Activated T-cell treated with anti-CD3 and anti-CD28 coated beads, Interleukin-2, amount 50 U/mL, for 4 hours (primary cell): ENCODE measurements around the gene CPT2. TPM values are rescaled to one million over a fixed set of nuclear protein-coding genes. Genes with fewer than 3 reads are reported as not detected.

ENCODE experiments used
- ATAC-seq, 2 donors: fragments of 200-7000 bp; cut with Tn5 transposase; one replicate each; pipeline ENCODE4 v1.10.0; 2021
- DNase-seq: peaks from one replicate; pipeline ENCODE4 v3.0.0-alpha.2; 2020
- H3K27me3 Mint-ChIP-seq: one replicate; pipeline ENCODE4 v1.8.0; 2021; ENCODE audit warnings: low read depth, mixed read lengths
- H3K36me3 Mint-ChIP-seq: one replicate; pipeline ENCODE4 v1.8.0; 2022; ENCODE audit warnings: mixed read lengths; ENCODE audit not compliant: insufficient read depth
- H3K4me1 Mint-ChIP-seq: one replicate; pipeline ENCODE4 v1.8.0; 2021; ENCODE audit warnings: low read depth, mixed read lengths
- H3K4me3 Mint-ChIP-seq: one replicate; pipeline ENCODE4 v1.8.0; 2021; ENCODE audit warnings: mild to moderate bottlenecking, moderate library complexity, mixed read lengths
- H3K9me3 Mint-ChIP-seq: one replicate; pipeline ENCODE4 v1.8.0; 2021; ENCODE audit warnings: mixed read lengths
- total RNA-seq, 3 donors: library from RNA; stranded (reverse); gene quantifications; one replicate each; pipeline ENCODE4 v1.2.1, GENCODE V29; 2021

CPT2 gene
- total RNA-seq, 3 donors from 2014 or later: 7.5 to 15.4 (median 15.1) TPM

GRCh38 chr1:53256511-53257453 lies 60.2 kb downstream of the CPT2 start:
- ATAC-seq: no peak
- Mint-ChIP-seq H3K27me3 (no peaks in the 10 kb centered on the region), H3K9me3 (no peaks in the 10 kb centered on the region), H3K4me1 (no peaks in the 10 kb centered on the region), H3K4me3 (no peak overlapping the region), H3K36me3 (peaks cover 47% of the 10 kb centered on the region)
- no peak for DNase-seq

DNA sequence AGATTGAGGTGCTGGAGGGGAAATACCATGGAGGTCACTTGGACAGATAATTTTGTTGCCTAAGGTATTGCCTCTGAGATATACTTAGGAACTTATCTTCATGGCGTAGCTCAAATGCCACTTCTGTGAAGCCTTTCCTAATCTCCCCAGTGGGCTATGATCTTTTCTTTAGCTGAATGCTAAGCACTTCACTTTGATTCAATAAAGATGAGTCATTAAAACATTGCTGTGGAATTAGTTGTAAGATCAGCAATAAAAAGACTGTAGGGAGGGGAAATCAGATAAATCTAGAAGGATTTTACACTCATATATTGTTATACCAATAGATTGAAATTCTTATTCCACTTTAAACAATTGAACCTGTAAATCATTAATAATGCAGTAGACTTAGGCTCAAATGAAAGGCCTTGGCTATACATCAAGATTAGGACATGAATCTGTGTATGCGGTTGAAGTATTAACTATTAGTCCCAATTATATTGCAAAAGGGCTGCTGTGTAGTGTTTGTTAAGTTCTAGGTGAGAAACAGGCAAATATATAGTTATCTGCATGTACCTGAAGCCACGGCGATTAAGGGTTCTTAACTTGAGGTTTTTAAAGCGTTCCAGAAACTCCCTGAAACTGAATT lies 60.9 kb downstream of the CPT2 start:
- Mint-ChIP-seq H3K9me3 (no peaks in the 10 kb centered on the region), H3K27me3 (no peaks in the 10 kb centered on the region), H3K36me3 (peaks cover 45% of the 10 kb centered on the region), H3K4me1 (no peaks in the 10 kb centered on the region), H3K4me3 (no peak overlapping the region)
- ATAC-seq (no peak), DNase-seq (no peak)

- Mint-ChIP-seq H3K36me3 (peaks cover 48% of the 10 kb centered on the region), H3K4me3 (no peak overlapping the region), H3K4me1 (no peaks in the 10 kb centered on the region), H3K9me3 (no peaks in the 10 kb centered on the region), H3K27me3 (no peaks in the 10 kb centered on the region)
- ATAC-seq (no peak), DNase-seq (no peak)
Measured at GRCh38 chr1:53258216-53258615, 61.6 kb downstream of the CPT2 start.

- ATAC-seq (no peak), DNase-seq (no peak)
- H3K36me3 Mint-ChIP-seq: peaks cover 57% of the 10 kb centered on the region
- no peaks in the 10 kb centered on the region for H3K4me1 Mint-ChIP-seq
- H3K27me3 Mint-ChIP-seq: no peaks in the 10 kb centered on the region
- no peaks in the 10 kb centered on the region for H3K9me3 Mint-ChIP-seq
- H3K4me3 Mint-ChIP-seq: no peak overlapping the region
Measured at GRCh38 chr1:53259932-53260331, 63.3 kb downstream of the CPT2 start.

GRCh38 chr1:53260631-53261247 lies 64.1 kb downstream of the CPT2 start:
- ATAC-seq: no peak
- H3K36me3 Mint-ChIP-seq: peaks cover 59% of the 10 kb centered on the region
- H3K4me3 Mint-ChIP-seq: no peak overlapping the region
- no peaks in the 10 kb centered on the region for H3K9me3 Mint-ChIP-seq
- DNase-seq: no peak
- H3K4me1 Mint-ChIP-seq: no peaks in the 10 kb centered on the region
- no peaks in the 10 kb centered on the region for H3K27me3 Mint-ChIP-seq

DNA sequence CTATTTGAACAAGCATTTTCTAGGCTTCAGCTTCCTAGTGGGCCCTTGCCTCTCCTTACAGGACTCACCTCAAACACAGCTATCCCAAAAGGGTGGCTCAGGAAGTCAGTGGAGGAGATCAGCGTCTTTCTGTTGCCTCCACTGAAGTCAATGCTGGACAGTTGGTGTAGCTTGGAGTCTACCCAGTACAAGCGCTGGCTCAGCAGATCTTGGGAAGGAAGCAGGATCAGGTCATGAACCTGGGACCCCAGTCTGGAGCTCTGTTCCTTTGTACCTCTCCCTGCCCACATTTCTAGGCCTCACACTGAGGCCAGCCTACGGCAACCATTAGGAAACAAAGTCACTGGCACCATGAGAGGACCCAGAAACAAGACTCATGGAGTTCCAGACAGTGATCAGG lies 65.4 kb downstream of the CPT2 start:
- H3K36me3 Mint-ChIP-seq: peaks cover 65% of the 10 kb centered on the region
- no peaks in the 10 kb centered on the region for H3K9me3 Mint-ChIP-seq
- no peak overlapping the region for H3K4me3 Mint-ChIP-seq
- ATAC-seq: no peak
- H3K27me3 Mint-ChIP-seq: no peaks in the 10 kb centered on the region
- no peak for DNase-seq
- H3K4me1 Mint-ChIP-seq: no peaks in the 10 kb centered on the region

Other genes with a start within 250 kb of the CPT2 start
- under 1 TPM in 2 of 3 donors, not detected in 1; 0.11 to 0.23 TPM for gene PODN, start 134.6 kb upstream of the CPT2 start, total RNA-seq
- not detected for gene SLC1A7, start 54.2 kb upstream of the CPT2 start, total RNA-seq
- 10 to 100 TPM; 42.8 to 47.2 (median 46.2) TPM for gene CZIB, start 23.8 kb downstream of the CPT2 start, total RNA-seq
- 100 to 1,000 TPM; 147 to 157 (median 157) TPM for gene MAGOH, start 41.7 kb downstream of the CPT2 start, total RNA-seq
- 10 to 100 TPM; 53.1 to 58.0 (median 54.6) TPM for gene LRP8, start 131.2 kb downstream of the CPT2 start, total RNA-seq